GM10266 (cell line): ENCODE results near the gene ACVR1.
"Not testable (repeated sequence)": the region's sequence is repeated elsewhere in the genome, so short reads cannot be mapped to it uniquely, and the experiment has no call there.

ENCODE experiments used
- DNase-seq: peaks from one replicate; pipeline ENCODE4 v3.0.0; 2012; ENCODE audit errors: extremely low spot score
- TF ChIP-seq, protein P1 (sequence below): IDR thresholded peaks from 2 replicates; pipeline ENCODE4 v1.5.1; 2012; ENCODE audit warnings: mild to moderate bottlenecking, low read depth; ENCODE audit not compliant: control insufficient read depth, insufficient read depth; ENCODE audit errors: missing control alignments

The ACVR1 gene

DNA sequence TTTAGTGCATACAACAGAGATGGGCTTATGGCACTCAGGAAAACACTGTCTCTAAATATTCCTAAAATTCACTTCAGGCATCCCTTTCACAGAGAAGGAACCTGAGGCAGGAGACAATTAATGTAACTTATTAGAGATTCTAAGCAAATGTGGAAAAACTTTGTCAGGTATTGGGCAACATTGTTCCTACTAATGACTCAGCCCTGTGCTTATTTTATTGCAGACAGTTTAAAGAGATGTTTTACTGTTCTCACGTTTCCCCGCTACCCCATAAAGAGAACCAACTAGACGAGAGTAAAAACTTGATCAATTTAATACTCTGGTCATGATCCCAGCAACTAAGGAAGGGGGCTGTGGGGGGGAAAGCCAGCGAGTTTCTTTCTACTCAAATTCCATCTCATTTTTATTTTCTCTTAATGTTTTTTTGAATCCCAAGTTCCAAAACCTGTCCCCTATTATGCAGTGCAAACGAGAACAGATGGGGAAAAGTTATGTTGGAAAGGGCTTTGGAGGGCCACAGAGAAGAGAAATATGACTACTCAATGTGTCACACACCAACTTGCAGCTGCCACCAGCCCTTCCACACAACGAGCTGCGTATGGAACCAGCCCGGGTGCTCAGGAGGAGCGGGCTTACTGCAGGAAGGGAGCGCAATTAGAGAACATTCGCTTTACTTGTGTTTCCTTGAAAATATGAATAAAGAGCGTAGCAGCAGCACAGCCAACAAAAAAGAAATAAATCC lies 18.7 kb upstream of the ACVR1 start:
- DNase-seq = no peak
- TF ChIP-seq, protein P1, sequence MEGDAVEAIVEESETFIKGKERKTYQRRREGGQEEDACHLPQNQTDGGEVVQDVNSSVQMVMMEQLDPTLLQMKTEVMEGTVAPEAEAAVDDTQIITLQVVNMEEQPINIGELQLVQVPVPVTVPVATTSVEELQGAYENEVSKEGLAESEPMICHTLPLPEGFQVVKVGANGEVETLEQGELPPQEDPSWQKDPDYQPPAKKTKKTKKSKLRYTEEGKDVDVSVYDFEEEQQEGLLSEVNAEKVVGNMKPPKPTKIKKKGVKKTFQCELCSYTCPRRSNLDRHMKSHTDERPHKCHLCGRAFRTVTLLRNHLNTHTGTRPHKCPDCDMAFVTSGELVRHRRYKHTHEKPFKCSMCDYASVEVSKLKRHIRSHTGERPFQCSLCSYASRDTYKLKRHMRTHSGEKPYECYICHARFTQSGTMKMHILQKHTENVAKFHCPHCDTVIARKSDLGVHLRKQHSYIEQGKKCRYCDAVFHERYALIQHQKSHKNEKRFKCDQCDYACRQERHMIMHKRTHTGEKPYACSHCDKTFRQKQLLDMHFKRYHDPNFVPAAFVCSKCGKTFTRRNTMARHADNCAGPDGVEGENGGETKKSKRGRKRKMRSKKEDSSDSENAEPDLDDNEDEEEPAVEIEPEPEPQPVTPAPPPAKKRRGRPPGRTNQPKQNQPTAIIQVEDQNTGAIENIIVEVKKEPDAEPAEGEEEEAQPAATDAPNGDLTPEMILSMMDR = no peak

DNA sequence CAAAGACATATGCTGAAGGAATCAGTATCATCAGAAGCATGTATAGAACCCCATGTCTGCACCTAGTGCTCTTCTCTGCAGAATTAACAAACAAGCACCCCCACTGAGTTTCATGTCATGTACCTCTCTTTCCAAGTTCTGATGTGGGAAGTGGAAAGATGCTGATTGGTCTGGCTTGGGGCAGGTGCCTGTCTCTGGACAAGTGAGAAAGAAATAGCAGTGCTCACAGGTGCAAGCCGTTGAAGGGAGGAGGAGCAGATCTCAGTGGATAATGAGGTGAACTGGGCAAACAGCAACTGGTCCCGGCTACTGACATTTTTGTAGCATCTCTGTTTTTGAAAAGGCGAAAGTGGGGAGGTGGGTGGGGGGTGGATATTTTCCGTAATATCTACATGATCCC lies 17.5 kb upstream of the ACVR1 start:
- DNase-seq = no peak
- TF ChIP-seq, protein P1 = no peak

DNA sequence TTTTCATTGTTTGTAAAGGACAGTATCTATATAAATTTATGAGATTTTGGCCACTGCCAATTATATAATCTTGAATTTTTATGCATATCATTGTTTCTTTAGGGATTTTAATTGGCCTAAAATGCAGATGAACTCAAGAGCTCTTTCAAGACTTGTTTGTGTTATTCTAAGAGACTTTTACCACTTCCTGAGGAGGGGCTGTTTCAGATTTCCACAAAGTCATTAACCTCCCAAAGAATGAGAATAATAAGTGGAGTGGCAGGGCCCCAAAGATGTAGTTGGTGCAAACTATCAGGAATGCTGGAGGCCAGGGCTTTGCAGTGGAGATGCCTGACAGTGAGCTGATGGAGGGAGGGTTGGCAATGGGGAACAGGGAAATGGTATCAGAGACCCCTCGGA lies 15.5 kb upstream of the ACVR1 start:
- TF ChIP-seq, protein P1 = no peak
- no peak for DNase-seq

DNA sequence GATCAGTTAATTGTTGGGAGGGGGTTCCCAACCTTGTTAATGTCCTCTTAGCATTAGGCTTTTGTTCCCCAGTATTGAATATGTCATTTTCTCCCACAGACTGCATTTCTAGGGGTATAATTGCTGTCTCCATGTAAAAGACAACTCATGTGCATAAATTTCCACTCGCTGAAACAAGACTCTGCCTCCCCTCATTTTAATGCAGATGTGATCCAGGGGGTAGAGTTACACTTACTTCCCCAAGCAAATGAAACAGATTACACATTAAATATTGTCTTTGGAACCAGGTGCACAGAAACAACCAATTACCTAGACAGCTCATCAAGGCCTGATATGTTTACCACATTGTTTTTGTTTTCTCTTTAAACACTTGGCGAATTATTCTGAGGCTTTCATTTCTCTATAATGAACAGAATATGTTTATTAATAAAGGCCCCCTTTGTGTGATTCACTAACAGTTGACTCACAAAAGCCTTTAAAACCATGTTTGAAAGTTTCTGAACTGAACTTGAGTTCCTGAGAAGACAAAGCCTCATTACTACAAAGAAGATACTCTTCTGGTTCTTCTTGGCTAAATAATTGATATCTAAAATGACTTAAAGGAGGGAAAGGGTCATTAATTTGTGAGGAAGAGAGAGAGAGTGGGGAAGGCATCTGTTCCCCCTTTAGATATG lies 15.0 kb upstream of the ACVR1 start:
- no peak for DNase-seq
- TF ChIP-seq, protein P1 = no peak

DNA sequence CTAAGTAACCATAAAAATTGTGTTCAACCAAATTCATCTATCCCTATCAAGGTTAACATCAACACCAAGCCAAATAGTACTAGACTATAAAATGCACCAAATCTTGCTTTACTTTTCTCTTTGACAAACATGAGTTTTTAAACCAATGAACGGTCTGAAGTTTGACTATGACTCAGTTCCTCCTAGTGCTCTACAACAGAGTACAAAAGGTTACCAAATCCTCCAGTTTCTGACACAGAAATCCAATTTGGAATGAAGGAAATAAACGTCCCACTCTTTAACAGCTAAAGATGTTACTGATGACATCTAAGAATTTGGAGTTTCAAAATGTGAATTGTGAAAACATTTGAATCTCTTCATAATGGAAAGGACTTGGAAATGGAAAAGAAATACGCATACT lies 11.8 kb upstream of the ACVR1 start:
- TF ChIP-seq, protein P1 = no peak
- DNase-seq = no peak

DNA sequence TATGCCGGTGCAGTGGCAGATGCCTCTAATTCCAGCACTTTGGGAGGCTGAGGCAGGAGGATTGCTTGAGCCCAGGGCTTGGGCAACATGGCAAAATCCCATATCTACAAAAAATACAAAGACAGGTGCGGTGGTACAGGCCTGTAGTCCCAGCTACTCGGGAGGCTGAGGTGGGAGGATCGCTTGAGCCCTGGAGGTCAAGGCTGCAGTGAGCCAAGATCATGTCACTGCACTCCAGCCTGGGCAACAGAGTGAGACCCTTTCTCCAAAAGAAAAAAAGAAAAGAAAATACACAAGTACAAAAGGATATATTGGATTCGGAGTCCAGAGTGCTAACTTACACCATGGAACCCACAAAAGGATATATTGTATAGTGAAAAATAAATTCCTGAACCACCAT lies 8.4 kb upstream of the ACVR1 start:
- DNase-seq = not testable (repeated sequence)

DNA sequence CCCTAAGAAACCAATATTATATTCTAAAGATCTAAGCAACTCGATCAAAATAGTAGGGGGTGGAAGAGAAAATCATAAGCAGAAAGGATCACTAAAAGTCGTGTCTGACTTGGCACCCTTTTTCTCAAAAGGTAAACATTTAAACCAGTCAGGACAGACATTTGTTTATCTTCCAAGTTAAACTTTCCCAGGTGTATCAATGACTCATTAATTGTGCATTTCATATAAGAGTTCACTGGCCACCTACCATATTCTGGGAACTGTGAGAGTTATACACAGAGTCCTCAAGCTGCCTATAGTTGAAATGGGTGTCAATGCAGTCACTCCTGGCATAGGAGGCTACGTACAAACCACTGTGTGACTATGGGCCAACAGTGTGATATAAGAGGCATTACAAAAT lies 4.8 kb upstream of the ACVR1 start:
- DNase-seq = no peak
- TF ChIP-seq, protein P1 = no peak

DNA sequence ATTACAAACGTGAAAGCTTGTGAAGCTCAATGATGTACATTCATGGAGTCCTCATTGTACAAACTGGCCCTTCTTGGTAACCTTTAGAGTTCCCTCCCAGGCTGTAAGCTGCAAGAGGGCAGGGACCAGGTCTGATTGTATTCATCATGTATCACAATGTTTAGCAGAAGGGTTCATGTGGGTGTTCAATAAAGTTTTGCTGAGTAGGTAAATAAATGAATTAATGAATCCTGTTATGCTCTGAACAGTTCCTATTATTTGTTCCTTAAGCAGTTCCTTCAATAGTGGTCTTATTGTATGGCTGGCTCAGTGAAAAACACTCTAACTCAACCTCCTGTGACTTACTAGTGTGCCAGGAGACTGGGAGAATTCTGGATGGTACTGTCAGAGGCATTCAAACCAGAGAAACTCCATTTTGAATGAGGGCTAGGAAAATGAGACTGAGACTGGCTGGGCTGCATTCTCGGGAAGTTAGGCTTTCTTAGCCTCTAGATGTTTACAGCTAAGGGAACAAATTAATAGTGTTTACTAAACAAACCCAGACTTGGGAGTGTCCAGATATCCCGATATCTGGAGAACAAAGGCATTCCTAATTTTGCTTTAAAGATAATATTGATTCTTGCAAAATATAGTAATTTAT lies 1.8 kb upstream of the ACVR1 start:
- TF ChIP-seq, protein P1 = no peak
- DNase-seq = no peak
